CD4-positive, alpha-beta T cell treated with Interleukin-21 for 1 hour (primary cell): Measurements from ENCODE around the gene CYB561.
A peak's percentile ranks its signal among the peaks of the same experiment; 100 is the strongest.

ENCODE experiments used
- DNase-seq: peaks from one replicate; pipeline ENCODE4 v3.0.0-alpha.2; 2020

The CYB561 gene

GRCh38 chr17:63447471-63448009 lies 1.4 kb upstream of the CYB561 start:
- DNase-seq: no peak

DNA sequence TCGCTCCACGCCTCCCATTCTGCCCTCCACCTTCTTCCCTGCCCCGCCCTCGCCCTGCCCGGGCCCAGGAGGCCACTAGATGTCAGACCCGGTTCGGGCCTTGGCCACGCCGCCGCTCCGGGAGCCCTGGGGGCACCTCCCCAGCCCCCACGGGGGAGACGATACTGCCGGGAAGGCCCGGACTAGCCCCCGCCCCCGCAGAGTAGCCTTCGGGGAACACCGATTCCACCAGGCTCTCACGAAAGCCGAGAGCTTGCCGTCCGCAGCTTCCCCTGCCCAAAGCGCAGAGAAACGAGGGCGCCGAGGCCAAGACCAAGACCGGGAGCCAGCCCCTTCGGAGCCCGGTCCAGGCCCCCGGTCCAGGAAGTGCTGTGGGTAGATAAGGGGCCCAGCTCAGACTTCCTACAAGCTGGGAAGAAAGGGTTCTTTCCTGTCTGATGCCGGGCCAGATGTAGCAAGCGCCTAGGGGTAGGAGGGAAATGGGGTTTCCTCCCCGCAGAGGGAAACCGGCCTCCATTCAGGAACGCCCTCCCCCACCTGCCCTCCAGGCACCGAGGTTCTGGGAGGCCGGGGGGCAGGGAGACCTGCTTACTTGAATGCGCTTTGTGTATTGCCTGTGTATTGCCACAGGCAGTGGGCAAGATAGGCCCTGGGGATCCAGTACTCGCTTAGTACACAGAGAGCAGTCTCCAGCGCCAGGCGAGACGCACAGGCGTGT lies 806 bp upstream of the CYB561 start:
- DNase-seq: peak; percentile 56

GRCh38 chr17:63445571-63445953 lies 544 bp downstream of the CYB561 start:
- peak; percentile 86 for DNase-seq

- no peak for DNase-seq
Measured at GRCh38 chr17:63445065-63445464, 1.0 kb downstream of the CYB561 start.

GRCh38 chr17:63444457-63444856 lies 1.6 kb downstream of the CYB561 start:
- DNase-seq: no peak

DNA sequence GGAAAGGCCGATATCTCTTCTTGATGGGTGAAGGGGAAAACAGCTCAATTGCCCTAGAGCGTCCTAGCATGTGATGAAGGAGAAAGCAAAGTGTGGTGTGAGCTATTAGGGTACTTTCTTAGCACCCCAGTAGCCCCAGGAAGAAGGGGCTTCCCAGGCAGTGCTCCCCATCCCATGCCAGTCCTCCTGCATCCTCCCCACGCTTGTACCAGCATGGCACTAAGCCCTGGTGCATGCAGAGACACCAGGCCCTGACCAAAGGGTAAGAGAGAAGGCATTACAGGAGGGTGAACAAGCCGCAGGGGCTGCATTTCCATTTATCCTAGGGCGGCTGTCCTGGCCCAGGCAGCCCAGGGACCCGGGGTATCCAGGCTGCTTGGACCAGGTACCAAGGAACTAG lies 3.1 kb downstream of the CYB561 start:
- no peak for DNase-seq

DNA sequence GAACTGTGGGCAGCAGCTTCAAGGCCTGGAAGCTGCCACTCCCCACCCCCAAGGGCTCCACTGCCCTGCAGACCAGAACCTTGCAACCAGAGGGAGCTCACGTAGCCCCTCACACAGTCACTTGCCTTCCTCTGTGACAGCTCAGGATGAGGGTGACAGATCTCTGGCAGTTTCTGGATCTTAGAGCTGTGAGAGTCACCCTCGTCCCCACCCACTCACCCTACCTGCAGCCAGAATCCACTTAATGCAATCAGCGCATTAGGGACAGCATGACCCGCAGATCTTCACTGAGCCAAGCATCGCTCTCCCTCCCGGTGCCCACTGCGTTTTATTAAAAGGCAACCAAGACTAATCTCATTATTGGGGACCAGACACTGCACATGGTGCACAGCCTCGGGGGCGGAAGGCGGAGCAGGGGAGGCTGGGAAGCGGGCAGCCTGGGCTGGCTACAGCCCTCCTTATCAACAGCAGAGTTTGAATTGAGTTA lies 3.5 kb downstream of the CYB561 start:
- no peak for DNase-seq

DNA sequence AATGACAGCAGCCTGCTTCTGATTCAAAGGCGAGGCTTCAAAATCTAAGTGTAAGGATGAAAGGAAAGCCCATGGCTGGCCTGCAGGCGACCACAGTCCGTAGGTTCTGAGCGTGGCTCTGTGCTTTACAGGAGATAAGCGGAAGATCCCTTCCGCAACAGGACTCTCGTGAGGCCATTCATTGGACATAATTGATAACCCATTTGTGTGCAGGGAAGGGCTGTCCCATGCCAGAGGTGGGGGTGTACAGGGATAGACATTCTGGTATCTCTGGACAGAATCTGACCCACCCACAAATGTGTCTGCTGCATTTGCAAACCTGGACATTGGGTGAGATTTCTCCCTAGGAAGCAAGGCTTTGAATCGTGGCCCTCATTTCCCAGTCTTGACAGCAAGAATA lies 4.0 kb downstream of the CYB561 start:
- no peak for DNase-seq

DNA sequence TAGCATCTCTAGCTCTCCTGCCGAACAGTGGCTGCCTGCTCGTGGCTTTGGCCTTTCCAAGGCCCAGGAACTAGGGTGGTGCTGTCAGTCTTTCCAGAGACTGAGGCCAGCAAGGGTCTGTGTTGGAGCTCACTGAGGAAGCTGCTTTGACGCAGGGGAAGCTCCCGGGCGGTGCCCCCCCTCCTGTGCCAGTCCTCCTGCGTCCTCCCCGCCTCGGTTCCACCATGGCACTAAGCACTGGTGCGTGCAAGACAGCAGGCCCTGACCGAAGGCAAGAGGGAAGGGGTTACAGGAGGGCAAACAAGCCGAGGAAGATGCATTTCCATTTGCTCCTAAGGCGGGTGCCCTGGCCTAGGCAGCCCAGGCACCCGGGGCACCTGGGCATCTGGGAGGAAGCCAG lies 4.5 kb downstream of the CYB561 start:
- no peak for DNase-seq

GRCh38 chr17:63440770-63441335 lies 5.3 kb downstream of the CYB561 start:
- no peak for DNase-seq

DNA sequence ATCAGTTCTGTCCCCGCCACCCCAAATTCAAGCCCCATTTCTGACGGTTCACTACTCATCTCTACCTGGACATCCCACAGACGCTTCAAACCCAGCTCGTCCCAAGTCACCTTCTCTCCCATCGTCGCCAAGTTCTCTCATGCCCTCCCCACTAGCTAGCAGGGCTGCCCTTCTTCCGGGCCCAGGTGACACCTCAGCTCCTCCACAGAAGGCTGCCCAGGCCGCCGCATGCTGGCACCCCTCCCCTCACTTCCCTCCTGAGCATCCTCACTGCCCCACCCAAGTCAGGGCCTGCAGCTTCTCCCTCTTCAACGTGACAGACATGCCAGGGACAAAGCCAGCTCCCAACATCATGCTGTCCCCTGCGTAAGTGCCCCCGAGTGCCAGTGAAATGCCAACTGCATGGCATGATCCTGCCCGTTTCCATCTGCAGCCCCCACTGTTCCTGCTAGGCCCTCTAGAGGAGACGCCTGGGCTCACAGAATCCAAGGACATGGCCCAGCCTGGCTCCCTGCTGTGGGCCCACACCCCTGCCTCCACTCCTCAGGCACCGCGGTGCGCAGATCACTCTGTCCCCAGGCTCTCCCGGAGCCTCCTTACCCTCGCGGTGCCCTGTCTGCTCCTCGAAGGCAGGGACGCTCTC lies 5.9 kb downstream of the CYB561 start:
- peak; percentile 54 for DNase-seq

DNA sequence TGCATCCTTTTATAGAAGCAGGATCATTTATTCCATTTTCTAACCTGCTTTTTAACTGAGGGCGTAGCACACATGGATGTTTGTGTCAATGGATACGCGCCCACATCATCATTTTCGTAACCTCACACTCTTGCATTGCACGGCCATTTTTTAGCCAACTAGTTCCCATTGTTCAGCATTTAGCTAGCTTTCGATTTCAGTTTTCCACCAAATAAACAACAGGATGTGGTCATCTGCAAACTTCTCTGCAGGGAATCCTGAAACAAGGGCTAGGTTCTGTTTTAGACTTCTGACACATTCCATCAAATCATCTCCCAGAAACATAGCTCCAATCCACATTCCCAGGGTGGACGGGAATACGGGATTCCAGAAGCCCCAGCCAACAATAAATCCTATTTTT lies 6.4 kb downstream of the CYB561 start:
- DNase-seq: peak; percentile 66

DNA sequence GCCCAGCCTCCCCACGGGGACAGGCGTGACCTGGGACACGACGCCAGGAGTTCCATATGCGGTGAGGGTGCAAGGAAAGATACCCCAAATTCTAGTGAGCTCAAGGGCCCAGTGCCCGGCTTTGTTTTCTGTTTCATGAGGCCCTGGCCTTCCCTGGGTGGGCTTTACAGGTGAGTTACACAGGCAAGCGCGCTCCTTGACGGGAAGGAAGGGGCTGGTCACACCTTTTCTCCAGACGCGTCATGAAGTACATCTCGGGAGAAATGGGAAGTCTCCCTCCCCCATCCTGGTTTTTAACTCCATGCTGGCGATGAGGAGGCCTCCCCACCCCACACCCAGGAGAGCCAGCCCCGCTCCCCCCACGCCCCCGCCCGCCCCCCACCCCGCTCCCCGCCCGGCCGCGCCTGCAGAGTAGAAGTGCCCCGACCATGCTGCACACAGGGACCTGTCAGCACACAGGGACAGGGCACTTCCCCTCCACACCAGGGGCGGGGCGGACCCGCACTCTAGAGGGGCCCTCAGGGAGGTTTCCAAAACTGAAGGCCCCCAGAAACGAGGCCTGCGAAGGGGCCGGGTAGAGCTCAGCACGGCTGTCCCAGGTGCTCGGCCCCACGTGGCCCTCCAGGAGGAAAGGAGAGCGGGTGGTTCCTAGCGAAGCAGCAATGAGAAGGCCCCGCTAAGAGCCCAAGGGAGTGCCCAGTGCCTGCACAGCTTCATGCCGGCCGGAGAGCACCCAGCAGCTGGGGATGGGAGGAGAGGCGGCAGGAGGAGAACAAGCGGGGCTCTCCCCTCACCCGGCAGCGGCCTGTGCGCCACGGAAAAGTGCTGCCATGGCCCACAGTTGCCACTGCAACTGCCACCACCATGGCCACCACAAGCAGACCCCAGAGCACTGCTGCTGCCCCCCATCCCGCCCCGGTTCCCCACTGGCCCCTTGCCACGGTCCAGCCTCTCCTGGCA lies 7.7 kb downstream of the CYB561 start:
- DNase-seq: no peak

DNA sequence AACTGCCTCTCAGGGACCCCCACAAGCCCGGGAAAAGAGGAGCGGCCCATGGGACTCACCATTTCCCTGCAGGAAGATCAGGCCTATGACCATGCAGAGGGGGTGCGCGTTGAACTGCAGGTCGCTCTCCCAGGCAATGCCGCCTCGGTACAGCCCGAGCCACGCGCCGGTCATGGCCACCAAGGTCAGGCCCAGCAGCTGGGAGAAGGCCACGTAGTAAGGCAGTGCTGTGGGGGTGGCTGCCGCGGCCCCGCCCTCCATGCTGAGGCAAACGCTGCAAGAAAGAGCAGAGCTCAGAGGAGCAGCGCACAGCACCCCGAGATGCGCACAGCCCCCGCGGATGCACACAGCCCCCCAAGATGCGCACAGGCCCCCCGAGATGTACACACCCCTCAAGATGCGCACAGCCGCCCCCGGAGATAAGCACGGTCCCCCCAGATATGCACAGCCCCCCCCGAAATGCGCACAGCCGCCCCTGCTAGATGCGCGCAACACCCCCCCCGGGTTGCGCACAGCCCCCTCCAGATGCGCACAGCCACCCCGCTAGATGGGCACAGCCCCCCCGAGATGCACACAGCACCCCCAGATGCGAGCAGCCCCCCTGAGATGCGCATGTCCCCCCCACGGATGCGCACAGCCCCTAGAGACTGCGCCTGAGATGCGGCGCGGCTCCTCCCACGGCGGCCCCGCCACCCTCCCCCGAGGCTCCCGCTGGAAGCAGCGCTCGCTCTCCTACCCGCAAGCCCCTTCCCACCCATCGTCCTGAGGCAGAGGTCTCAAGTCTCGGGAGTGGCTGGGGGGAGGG lies 8.6 kb downstream of the CYB561 start:
- DNase-seq: no peak

DNA sequence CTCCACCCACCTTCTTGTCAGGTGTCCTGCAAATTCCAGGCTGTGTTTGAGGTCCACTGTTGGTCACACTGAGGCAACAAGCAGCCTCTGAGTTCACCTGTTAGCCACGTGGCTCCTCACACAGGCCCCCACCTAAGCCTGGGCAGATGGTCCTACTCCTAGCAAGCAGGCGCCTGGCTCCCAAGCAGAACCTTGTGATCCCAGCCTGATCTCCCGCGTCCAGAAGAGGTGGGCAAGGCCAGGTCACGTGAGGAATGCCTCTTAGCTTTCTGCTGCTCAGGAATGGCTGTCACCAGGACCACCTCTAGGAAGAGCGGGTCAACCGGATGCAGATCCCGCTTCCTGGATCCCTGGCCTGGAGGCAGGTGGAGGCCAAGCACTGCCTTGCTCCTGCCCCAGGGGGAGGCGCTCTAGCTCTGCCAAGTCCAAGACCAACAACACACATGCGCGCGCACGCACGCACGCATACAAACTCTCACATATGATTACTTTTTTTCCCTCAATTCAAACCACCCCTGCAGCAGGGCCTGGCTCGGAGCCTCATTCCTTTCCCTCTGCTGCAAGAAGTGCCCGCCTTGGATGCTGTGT lies 9.5 kb downstream of the CYB561 start:
- no peak for DNase-seq

DNA sequence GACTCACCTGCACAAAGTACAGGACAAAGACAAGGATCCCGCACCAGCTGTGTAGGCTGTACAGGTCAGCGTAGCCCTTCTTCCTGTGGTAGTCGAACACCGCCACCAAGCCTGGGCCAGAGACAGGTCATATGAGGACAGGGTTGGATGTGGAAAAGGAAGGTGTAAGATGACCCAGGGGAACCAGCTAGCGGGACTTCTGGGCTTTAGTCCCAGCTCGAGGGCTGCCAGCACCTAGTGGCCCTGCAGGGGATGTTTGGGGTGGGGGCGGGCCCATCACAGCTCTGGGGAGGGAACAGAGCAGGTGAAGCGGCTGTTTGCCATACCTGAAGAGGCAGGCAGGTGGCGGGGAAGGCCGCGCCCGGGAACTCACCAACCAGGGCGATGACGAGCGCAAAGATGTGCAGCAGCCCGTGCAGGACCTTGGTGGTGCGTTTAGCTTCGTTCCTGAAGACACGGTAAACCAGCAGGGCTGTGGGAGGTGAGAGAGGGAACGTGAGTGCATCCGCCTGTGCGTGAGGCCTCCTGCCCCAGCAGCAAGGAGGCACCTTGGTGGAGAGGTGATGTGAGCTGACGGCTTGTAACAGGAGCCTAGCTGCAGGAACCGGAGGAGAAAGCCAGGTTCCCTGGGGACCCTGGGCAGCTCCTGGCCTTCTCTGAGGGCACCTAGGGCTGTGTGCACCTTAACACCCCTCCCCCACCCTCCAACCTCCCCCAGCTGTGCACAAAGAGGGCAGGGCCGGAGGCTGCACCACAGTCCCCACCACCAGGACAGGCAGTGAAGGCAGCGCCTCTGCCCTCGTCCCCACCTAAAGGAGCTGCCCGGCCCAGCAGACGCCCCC lies 10.2 kb downstream of the CYB561 start:
- DNase-seq: no peak

DNA sequence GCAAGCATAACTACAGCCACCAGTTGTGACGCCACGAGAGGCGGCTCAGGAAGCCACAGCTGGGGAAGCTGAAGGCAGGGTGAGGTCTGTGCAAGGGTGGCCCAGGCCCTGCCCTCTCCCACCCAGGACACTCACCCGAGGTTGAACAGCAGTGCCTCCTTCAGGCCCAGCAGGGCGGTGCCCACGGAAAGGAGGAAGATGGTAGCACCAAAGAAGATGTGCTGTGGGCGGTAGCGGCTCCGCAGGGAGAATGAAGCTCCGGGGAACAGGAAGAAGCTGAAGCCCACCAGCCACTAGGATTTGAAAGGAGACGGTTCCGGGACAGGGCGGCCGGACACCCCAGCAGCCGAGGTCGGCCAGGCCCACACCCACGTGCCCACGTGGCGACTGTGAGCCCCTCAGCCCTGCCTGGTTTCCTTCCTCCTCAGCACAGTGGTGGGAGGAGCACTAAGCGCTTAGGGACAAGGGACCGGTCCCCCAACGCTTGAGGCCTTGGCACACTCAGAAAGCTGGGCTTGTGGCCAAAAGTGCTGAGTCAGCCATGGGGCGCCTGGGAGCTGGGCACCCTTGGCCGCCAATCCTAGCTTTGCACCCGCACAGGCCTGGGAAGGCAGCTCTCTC lies 11.0 kb downstream of the CYB561 start:
- peak; percentile 61 for DNase-seq

- DNase-seq: no peak
Measured at GRCh38 chr17:63433746-63434591, 12.1 kb downstream of the CYB561 start.
